Activated T-helper 2 cell treated with anti-CD3 and anti-CD28 coated beads, Interferon-gamma antibody, Interleukin-2, Interleukin-4, amounts not matched to agents 10 μg/mL and 5 μg/mL and 100 μg/mL, durations not matched to agents 14 hours and 24 hours and 36 hours (primary cell): ENCODE measurements around the gene LILRB3. TPM values are rescaled to one million over a fixed set of nuclear protein-coding genes. Genes with fewer than 3 reads are reported as not detected.
"Not testable (repeated sequence)": the region's sequence is repeated elsewhere in the genome, so short reads cannot be mapped to it uniquely, and the experiment has no call there.

ENCODE experiments used
- DNase-seq: peaks from one replicate; pipeline ENCODE4 v3.0.0; 2021; ENCODE audit warnings: low spot score
- H3K27ac Mint-ChIP-seq: one replicate; pipeline ENCODE4 v1.8.0; 2021; ENCODE audit warnings: mixed read lengths
- H3K27me3 Mint-ChIP-seq: one replicate; pipeline ENCODE4 v1.8.0; 2021; ENCODE audit warnings: low read depth, mixed read lengths
- H3K36me3 Mint-ChIP-seq: one replicate; pipeline ENCODE4 v1.8.0; 2021; ENCODE audit warnings: low read depth, mixed read lengths
- H3K4me1 Mint-ChIP-seq: one replicate; pipeline ENCODE4 v1.8.0; 2021; ENCODE audit warnings: low read depth, mixed read lengths
- H3K4me3 Mint-ChIP-seq: one replicate; pipeline ENCODE4 v1.8.0; 2021; ENCODE audit warnings: low read depth, mild to moderate bottlenecking, moderate library complexity, mixed read lengths
- H3K9me3 Mint-ChIP-seq: one replicate; pipeline ENCODE4 v1.8.0; 2021; ENCODE audit warnings: mixed read lengths
- intact Hi-C: fragments of 100-400 bp; cut with micrococcal nuclease; formaldehyde crosslinking; loops from one replicate; pipeline ENCODE4 v1.15.1; 2023
- total RNA-seq: library from RNA; stranded (reverse); gene quantifications from 2 replicates; pipeline ENCODE4 v1.2.3, GENCODE V29; 2022

Gene LILRB3
- total RNA-seq, 1 donor from 2014 or later = 0.64 TPM

GRCh38 chr19:54233941-54234340 lies 11.1 kb upstream of the LILRB3 start:
- no peaks in the 10 kb centered on the region for H3K36me3 Mint-ChIP-seq
- H3K27ac Mint-ChIP-seq = no peak overlapping the region
- no peaks in the 10 kb centered on the region for H3K9me3 Mint-ChIP-seq
- H3K4me1 Mint-ChIP-seq = peaks cover 7% of the 10 kb centered on the region
- no peak for DNase-seq
- H3K4me3 Mint-ChIP-seq = no peak overlapping the region
- intact Hi-C loops = no loop called here
- peaks cover 41% of the 10 kb centered on the region for H3K27me3 Mint-ChIP-seq

GRCh38 chr19:54231077-54231931 lies 8.5 kb upstream of the LILRB3 start:
- Mint-ChIP-seq H3K27ac (no peak overlapping the region), H3K9me3 (no peaks in the 10 kb centered on the region), H3K4me1 (peaks cover 7% of the 10 kb centered on the region), H3K36me3 (no peaks in the 10 kb centered on the region), H3K27me3 (peaks cover 30% of the 10 kb centered on the region), H3K4me3 (no peak overlapping the region)
- intact Hi-C loops = loop anchor here (1.0 to 2.0 kb wide), 3 partner anchors 21 to 72 kb away; partner anchors contain the start of gene LENG1
- peak; percentile 76 for DNase-seq

GRCh38 chr19:54230031-54230430 lies 7.2 kb upstream of the LILRB3 start:
- Mint-ChIP-seq H3K27me3 (peaks cover 28% of the 10 kb centered on the region), H3K4me3 (no peak overlapping the region), H3K27ac (no peak overlapping the region), H3K4me1 (peaks cover 7% of the 10 kb centered on the region), H3K36me3 (no peaks in the 10 kb centered on the region), H3K9me3 (no peaks in the 10 kb centered on the region)
- DNase-seq = no peak
- intact Hi-C loops = loop anchor here (2.0 kb wide), 1 partner anchor 19 kb away; no protein-coding TSS in a partner anchor

- Mint-ChIP-seq H3K27ac (no peak overlapping the region), H3K4me3 (no peak overlapping the region), H3K4me1 (peaks cover 7% of the 10 kb centered on the region), H3K27me3 (peaks cover 19% of the 10 kb centered on the region), H3K36me3 (no peaks in the 10 kb centered on the region), H3K9me3 (no peaks in the 10 kb centered on the region)
- intact Hi-C loops = no loop called here
- no peak for DNase-seq
Observed at GRCh38 chr19:54229146-54229545, 6.3 kb upstream of the LILRB3 start.

- H3K4me1 Mint-ChIP-seq, H3K9me3 Mint-ChIP-seq, H3K27ac Mint-ChIP-seq, H3K27me3 Mint-ChIP-seq, DNase-seq, intact Hi-C loops, H3K36me3 Mint-ChIP-seq, H3K4me3 Mint-ChIP-seq: not testable (repeated sequence)
Observed at GRCh38 chr19:54224619-54225018, 1.8 kb upstream of the LILRB3 start.

- H3K4me3 Mint-ChIP-seq, H3K27me3 Mint-ChIP-seq, intact Hi-C loops, H3K9me3 Mint-ChIP-seq, H3K36me3 Mint-ChIP-seq, H3K27ac Mint-ChIP-seq, H3K4me1 Mint-ChIP-seq, DNase-seq: not testable (repeated sequence)
Observed at GRCh38 chr19:54223937-54224281, 1.1 kb upstream of the LILRB3 start.

- not testable (repeated sequence) for H3K4me1 Mint-ChIP-seq, H3K27ac Mint-ChIP-seq
Observed at GRCh38 chr19:54223277-54223936, 600 bp upstream of the LILRB3 start.

GRCh38 chr19:54221947-54222346 lies 860 bp downstream of the LILRB3 start:
- H3K36me3 Mint-ChIP-seq, H3K27me3 Mint-ChIP-seq, H3K27ac Mint-ChIP-seq, H3K9me3 Mint-ChIP-seq, H3K4me3 Mint-ChIP-seq, H3K4me1 Mint-ChIP-seq, intact Hi-C loops, DNase-seq: not testable (repeated sequence)

More at GRCh38 chr19:54223277-54223936, 600 bp upstream of the LILRB3 start:
- H3K36me3 Mint-ChIP-seq, H3K27me3 Mint-ChIP-seq, DNase-seq, H3K9me3 Mint-ChIP-seq, intact Hi-C loops, H3K4me3 Mint-ChIP-seq: not testable (repeated sequence)

- H3K27me3 Mint-ChIP-seq, intact Hi-C loops, H3K27ac Mint-ChIP-seq, H3K9me3 Mint-ChIP-seq, H3K4me3 Mint-ChIP-seq, DNase-seq, H3K4me1 Mint-ChIP-seq: not testable (repeated sequence)
- peaks cover 13% of the 10 kb centered on the region for H3K36me3 Mint-ChIP-seq
Observed at GRCh38 chr19:54219702-54220101, 3.1 kb downstream of the LILRB3 start.

GRCh38 chr19:54218960-54219661 lies 3.7 kb downstream of the LILRB3 start:
- intact Hi-C loops = no loop called here
- no peak overlapping the region for H3K4me3 Mint-ChIP-seq
- no peak overlapping the region for H3K27ac Mint-ChIP-seq
- no peak for DNase-seq
- no peaks in the 10 kb centered on the region for H3K9me3 Mint-ChIP-seq
- H3K4me1 Mint-ChIP-seq = peaks cover 3% of the 10 kb centered on the region
- peaks cover 3% of the 10 kb centered on the region for H3K27me3 Mint-ChIP-seq
- H3K36me3 Mint-ChIP-seq = peaks cover 13% of the 10 kb centered on the region

- no peaks in the 10 kb centered on the region for H3K27me3 Mint-ChIP-seq
- H3K9me3 Mint-ChIP-seq = no peaks in the 10 kb centered on the region
- no peak overlapping the region for H3K4me3 Mint-ChIP-seq
- intact Hi-C loops = no loop called here
- H3K36me3 Mint-ChIP-seq = peaks cover 14% of the 10 kb centered on the region
- H3K27ac Mint-ChIP-seq = no peak overlapping the region
- DNase-seq = no peak
- H3K4me1 Mint-ChIP-seq = peaks cover 3% of the 10 kb centered on the region
Observed at GRCh38 chr19:54218259-54218658, 4.5 kb downstream of the LILRB3 start.

- H3K9me3 Mint-ChIP-seq, H3K4me3 Mint-ChIP-seq, H3K4me1 Mint-ChIP-seq, H3K27me3 Mint-ChIP-seq, intact Hi-C loops, DNase-seq, H3K27ac Mint-ChIP-seq: not testable (repeated sequence)
- peaks cover 20% of the 10 kb centered on the region for H3K36me3 Mint-ChIP-seq
Observed at GRCh38 chr19:54217517-54218247, 5.1 kb downstream of the LILRB3 start.
